Stimulated activated CD4-positive, alpha-beta T cell treated with anti-CD3 and anti-CD28 coated beads, TNF-alpha, amount 100 ng/mL, for 48 hours (primary cell): ENCODE measurements around the gene RUSF1.
A peak's percentile ranks its signal among the peaks of the same experiment; 100 is the strongest.
"Not testable (repeated sequence)": the region's sequence is repeated elsewhere in the genome, so short reads cannot be mapped to it uniquely, and the experiment has no call there.

Experiments used
- DNase-seq, 3 donors: peaks; one replicate each; pipeline ENCODE4 v3.0.0-alpha.2; 2020; ENCODE audit warnings: low read depth in 3 of 3

The RUSF1 gene

GRCh38 chr16:31487071-31487719, 21.0 kb downstream of the RUSF1 start:
- no peak for DNase-seq

GRCh38 chr16:31486045-31486444, 22.1 kb downstream of the RUSF1 start:
- no peak for DNase-seq

DNA sequence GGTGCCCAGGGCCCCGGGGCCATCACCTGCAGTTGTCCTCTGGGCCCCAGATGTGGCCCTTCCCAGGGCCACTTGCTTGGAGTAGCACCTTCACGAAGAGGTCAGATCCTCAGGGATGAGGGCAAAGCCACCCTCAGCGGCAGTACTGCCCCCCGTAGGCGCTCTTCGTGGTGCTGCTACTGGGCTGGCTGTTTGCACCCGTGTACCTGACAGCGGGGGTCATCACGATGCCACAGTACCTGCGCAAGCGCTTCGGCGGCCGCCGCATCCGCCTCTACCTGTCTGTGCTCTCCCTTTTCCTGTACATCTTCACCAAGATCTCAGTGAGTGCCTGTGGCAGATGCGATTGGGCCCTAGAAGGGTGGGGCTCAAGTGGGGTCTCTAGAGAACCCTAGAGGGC, 22.6 kb downstream of the RUSF1 start:
- no peak for DNase-seq

DNA sequence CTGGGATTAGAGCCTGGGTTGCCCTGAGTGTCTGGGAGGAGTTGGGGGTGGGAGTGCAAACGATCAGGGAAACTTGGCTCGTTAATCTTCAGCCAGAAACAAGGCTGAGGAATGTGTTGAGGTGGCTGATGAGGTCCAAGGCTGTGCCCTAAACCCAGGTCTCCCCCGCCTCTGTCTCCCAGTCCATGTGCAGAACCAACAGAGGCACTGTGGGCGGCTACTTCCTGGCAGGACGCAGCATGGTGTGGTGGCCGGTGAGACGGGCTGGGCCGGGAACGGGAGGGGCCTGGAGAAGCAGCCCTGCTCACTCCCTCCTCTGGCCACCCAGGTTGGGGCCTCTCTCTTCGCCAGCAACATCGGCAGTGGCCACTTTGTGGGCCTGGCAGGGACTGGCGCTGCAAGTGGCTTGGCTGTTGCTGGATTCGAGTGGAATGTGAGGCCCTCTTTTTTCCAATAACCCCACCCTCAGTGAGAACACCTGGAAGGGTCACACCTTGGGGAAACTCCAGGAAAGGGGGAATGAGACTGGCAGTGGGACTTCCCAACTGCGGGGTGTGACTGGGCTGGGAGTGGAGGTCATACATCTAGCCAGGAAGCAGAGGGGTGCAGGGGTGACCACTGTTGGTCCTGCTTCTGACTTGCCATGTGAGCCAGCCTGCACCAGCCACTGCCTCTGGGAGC, 23.6 kb downstream of the RUSF1 start:
- no peak for DNase-seq

DNA sequence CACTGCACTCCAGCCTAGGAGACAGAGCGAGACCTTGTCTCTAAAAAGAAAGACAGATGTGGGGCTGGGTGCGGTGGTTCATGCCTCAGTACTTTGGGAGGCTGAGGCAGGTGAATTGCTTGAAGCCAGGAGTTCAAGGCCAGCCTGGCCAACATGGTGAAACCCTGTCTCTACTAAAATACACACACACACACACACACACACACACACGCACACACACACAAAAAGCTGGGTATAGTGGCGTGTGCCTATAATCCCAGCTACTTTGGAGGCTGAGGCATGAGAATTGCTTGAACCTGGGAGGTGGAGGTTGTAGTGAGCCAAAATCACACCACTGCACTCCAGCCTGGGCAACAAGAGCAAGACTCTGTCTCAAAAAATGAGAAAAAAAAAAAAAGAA, 24.1 kb downstream of the RUSF1 start:
- DNase-seq, result not testable (repeated sequence)

- DNase-seq, result no peak
Measured at GRCh38 chr16:31483081-31483480, 25.1 kb downstream of the RUSF1 start, which contains the start of gene SLC5A2. Gene SLC5A2 (plus strand): TSS chr16:31483123. CDS start chr16:31483137, 14 bp downstream.

DNA sequence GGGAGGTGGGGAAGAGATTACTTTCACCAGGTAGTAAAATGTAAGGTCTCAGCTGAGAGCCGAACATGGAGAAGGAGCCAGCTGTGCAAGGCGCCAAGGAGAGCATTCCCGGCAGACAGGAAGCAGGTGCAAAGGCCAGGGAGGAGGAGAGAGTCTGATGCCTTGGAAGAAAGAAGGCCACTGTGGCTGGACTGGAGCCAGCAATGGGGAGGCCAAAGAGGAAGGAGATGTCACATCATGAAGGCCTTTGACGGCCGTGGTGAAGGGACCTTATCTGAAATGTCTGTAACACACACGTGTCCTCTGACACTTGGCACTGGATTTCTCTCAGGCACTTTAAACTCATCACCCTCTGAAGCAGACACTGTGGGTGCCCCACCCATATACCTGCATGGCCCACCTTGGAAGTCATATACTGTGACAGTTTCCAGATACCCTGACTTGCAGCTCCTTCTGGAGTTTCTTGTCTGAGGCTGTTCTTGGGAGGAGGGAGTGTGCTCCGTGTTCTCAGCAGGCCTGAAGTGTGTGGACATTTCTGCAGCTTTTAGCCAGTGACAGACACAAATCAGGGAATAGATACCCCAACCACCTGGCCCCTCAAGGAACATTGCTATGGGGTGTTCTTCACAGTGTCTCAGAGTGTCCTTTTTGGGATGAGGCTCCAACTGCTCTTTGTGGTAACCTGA, 27.2 kb downstream of the RUSF1 start:
- DNase-seq, result no peak

DNA sequence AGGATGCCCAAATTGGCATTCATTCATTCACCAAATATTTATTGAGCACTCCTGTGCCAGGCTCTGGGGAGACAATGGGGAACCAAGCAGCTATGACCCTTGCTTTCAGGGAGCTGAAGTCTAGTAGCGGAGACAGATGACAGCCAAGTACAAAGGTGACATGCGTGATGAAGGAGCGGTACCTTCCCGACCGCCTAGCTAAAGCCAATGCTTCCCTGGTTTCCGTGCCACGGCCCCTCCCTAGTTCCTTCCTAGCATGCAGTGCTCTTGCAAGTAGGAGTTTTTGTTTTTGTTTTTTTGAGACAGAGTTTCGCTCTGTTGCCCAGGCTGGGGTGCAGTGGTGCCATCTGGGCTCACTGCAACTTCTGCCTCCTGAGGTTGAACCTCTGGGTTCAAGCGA, 28.4 kb downstream of the RUSF1 start:
- DNase-seq, result no peak

GRCh38 chr16:31478956-31479355, 29.2 kb downstream of the RUSF1 start:
- no peak for DNase-seq

- DNase-seq, result peak in 1 of 3 donors; percentile 16
Measured at GRCh38 chr16:31477220-31478216, 30.7 kb downstream of the RUSF1 start.

DNA sequence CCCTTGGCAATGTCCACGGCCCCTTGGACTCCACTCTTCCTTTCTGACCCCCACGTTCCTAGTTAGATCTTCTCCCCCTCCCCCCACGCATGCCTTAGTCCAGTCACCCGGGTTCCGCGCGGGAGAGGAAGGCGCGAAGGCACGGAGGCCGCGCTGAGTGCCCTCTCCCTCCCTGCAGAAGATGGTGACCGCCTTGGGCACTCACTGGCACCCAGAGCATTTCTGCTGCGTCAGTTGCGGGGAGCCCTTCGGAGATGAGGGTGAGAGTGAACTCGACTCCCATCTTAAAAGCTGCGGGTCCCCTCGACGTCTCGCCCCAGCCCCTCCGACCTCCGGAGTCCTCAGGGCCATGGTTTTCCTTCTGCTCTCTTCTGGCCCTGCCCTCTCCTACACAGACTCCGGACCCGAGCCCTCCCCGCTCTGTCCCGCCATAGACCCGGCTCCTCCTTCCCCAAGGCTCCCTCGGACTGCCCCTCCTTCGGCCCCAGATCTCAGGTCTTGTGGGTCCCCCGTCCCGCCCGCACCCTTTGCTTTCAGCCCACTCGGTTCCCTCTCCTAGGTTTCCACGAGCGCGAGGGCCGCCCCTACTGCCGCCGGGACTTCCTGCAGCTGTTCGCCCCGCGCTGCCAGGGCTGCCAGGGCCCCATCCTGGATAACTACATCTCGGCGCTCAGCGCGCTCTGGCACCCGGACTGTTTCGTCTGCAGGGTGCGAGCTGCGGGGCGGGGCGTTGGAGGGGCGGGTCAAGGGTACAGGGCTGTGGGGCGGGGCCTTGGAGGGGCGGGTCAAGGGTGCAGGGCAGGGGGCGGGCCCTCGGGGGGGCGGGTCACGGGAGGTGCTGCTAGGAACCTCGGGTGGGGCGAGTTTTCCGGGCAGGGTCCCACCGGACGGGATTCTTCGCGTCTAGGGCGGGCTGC, 31.6 kb downstream of the RUSF1 start:
- peak; percentile 79 to 98 (median 81) for DNase-seq

DNA sequence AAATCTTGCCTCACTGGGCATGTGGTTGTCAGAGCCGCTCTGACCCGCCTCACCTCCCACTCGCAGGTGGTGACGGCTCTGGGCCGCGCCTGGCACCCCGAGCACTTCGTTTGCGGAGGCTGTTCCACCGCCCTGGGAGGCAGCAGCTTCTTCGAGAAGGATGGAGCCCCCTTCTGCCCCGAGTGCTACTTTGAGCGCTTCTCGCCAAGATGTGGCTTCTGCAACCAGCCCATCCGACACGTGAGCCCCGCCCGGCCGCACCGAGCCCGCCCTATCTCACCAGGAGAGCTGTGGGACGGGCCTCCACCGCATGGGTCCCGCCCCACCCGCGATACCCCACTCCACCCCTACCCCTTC, 32.3 kb downstream of the RUSF1 start:
- DNase-seq, result no peak

DNA sequence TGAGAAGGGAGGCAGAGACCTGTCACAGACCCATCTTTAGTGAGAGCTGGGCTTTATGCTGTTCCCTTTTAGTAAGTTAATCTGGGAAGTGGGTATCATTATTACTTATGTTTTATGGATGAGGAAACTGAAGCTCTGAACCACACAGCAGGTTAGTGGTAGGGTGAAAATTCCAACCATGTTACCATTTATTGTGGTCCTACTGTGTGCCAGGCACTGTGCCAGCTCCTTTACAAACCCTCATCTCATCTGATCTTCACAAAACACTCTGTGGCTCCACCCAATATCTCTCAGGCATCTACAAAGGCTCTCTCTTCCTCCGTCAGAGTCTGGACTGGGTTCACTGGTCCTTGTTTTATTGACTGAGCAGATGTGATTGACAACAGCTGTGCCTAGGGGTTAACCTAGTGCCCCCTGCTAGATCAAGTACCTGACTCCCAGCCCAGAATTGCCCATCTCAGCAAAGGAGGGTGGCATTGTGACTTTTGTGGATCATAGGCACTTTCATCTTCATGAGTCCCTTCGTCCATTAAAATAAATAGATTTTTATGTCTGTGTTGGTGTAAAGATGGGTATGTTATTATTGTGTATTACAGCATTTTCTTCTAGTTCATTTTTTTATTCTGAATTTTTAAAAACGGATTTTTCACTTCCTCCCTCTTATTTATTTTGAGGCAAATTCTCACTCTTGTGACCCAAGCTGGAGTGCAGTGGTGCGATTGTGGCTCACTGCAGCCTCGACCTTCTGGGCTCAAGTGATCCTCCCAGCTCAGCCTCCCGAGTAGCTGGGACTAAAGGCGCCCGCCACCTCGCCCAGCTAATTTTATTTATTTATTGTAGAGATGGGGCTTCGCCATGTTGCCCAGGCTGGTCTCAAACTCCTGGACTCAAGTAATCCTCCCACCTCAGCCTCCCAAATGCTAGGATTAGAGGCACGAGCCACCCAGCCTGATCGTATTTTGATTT, 33.1 kb downstream of the RUSF1 start:
- no peak for DNase-seq

DNA sequence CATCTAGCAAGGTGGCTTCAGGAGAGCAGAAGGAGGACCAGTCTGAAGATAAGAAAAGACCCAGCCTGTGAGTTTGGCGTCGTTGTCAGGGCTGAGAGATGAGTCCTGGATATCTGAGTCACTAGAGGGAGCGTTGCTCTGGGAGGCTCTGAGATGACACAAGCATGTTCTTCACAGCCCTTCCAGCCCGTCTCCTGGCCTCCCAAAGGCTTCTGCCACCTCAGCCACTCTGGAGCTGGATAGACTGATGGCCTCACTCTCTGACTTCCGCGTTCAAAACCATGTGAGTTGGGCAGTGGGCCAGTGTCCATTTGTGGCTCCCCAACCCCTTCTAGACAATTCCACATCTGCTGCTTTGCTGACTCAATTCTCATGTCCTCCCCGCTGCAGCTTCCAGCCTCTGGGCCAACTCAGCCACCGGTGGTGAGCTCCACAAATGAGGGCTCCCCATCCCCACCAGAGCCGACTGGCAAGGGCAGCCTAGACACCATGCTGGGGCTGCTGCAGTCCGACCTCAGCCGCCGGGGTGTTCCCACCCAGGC, 33.9 kb downstream of the RUSF1 start:
- DNase-seq, result no peak

GRCh38 chr16:31473264-31473984, 34.8 kb downstream of the RUSF1 start:
- DNase-seq, result no peak

- DNase-seq, result peak in 1 of 3 donors; percentile 51
Measured at GRCh38 chr16:31472709-31473203, 35.4 kb downstream of the RUSF1 start.

DNA sequence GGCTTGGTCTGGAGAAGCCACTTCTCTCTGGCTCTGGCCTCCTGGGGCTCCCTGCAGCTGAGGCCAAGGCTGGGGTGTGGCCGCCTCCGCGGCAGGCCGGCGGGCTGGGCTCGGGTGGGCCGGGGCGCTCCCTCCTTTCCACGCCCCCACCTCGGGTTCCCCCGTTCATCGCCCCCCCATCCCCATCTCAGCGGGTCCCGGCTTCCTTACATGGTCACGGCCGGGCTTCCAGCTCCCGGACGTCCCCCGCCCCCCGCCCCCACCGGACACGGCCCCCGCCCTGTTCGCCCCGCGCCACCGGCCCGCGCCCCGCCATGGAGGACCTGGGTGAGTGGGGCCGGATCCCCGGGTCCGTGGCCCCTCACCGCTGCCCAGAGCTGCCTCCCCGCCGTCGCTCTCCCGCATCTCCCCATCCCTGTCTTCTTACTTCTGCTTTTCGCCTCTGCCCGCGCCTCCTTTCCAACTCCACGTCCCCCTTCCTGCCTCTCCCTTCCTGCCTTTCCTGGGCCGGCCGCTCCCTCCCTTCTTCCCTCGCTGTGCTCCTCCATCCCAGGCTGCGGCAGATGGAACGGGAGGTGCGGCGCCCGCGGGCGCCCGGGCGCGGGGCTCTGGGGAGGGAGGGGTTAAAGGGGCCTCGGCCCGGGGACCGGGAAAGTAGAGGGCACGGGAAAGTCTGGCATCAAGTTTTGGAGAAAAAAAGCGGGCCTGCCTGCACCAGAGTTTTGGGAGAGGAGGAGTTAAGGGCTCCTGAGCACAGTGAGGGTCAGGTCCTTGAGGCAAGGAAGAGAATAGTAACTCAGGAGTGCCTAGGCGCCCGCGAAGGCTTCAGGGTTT, 36.1 kb downstream of the RUSF1 start, which contains the start of gene TGFB1I1:
TSS of gene TGFB1I1 (plus strand) at position 278 of the 834 bp plus-strand sequence. CDS start at position 315, 37 bp downstream.
- no peak for DNase-seq
